ENCODE measurements around the gene CAMKMT. TPM values are rescaled to one million over a fixed set of nuclear protein-coding genes. Genes with fewer than 3 reads are reported as not detected.

CAMKMT gene
- total RNA-seq, 3 donors from 2014 or later (not counting 1 experiment from before 2014, with no cell fraction given) = 18.1 to 25.0 (median 20.6) TPM

DNA sequence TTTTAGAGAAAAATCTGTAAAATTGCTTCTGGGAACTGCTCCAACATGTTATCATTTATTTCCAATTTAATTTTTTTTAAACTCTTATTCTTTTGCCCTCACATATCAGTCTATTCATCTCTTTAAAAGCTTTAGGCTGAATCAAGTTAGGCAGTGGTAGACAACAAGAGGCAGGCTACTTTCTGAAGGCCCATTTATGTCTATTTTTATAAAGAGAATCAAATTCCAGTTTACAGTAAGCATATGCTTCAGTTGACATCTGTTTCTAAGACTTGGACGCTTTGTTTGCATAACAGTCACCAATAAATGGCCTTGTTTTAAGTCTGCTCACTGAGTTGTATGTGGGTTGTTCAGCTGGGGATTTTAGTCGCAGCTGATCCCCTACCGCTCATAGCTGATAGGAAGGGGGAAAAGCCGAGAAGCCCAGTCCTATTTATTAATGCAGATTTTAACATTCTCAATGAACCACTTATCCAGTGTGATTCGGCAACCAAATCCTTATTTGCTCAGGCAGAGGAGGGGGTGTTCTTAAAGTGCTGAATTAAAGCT, 319.3 kb downstream of the CAMKMT start:
- H3K27me3 ChIP-seq (ENCODE audit: control insufficient read depth, insufficient read depth, low read length) = no peaks in the 10 kb centered on the region
- H3K36me3 Mint-ChIP-seq = no peaks in the 10 kb centered on the region
- no peak overlapping the region for H3K4me3 Mint-ChIP-seq
- H3K4me1 ChIP-seq (ENCODE audit: control insufficient read depth, insufficient read depth, low read length) = no peaks in the 10 kb centered on the region
- H3K36me3 ChIP-seq (ENCODE audit: control insufficient read depth, insufficient read depth, low read length) = no peaks in the 10 kb centered on the region
- H3K4me1 Mint-ChIP-seq = no peaks in the 10 kb centered on the region
- no peak overlapping the region for H3K27ac ChIP-seq (ENCODE audit: low read length)
- no peaks in the 10 kb centered on the region for H3K9me3 ChIP-seq (ENCODE audit: control insufficient read depth, insufficient read depth, low read length)
- 100% methylated on average over 4 of the region's 5 CpGs for WGBS (ENCODE audit: insufficient coverage)
- no peaks in the 10 kb centered on the region for H3K27me3 Mint-ChIP-seq (ENCODE audit: low read depth in 2 of 2)
- ATAC-seq = no peak
- DNase-seq = no peak
- intact Hi-C loops (cut with micrococcal nuclease) = no loop called here
- H3K27ac Mint-ChIP-seq = no peak overlapping the region
- no peak overlapping the region for H3K4me3 ChIP-seq (ENCODE audit: low read length)
- H3K9me3 Mint-ChIP-seq = no peaks in the 10 kb centered on the region
- TF ChIP-seq, protein P1, sequence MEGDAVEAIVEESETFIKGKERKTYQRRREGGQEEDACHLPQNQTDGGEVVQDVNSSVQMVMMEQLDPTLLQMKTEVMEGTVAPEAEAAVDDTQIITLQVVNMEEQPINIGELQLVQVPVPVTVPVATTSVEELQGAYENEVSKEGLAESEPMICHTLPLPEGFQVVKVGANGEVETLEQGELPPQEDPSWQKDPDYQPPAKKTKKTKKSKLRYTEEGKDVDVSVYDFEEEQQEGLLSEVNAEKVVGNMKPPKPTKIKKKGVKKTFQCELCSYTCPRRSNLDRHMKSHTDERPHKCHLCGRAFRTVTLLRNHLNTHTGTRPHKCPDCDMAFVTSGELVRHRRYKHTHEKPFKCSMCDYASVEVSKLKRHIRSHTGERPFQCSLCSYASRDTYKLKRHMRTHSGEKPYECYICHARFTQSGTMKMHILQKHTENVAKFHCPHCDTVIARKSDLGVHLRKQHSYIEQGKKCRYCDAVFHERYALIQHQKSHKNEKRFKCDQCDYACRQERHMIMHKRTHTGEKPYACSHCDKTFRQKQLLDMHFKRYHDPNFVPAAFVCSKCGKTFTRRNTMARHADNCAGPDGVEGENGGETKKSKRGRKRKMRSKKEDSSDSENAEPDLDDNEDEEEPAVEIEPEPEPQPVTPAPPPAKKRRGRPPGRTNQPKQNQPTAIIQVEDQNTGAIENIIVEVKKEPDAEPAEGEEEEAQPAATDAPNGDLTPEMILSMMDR (IDR thresholded peaks at IDR 0.05) = no peak

DNA sequence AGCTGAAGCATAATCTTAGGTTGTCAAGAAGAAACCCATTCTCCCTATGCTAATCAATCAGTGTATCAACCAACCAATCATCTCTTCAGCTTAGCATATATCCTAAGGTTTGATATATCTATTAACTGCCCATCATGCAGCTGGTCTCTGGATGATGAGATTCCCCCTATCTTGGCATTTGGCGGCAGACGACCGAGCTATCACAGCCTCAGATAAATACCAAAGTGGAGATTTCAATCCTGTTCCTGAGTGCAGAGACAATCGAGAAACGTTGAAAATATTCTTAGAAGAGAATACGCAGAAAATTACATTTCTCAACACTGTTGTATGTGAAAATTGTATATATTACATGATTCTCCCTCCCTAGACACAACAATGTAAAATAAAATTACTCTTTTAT, 320.7 kb downstream of the CAMKMT start:
- intact Hi-C loops (cut with micrococcal nuclease) = no loop called here
- no peak overlapping the region for H3K27ac Mint-ChIP-seq
- H3K4me3 ChIP-seq (ENCODE audit: low read length) = no peak overlapping the region
- H3K9me3 Mint-ChIP-seq = no peaks in the 10 kb centered on the region
- no peaks in the 10 kb centered on the region for H3K36me3 ChIP-seq (ENCODE audit: control insufficient read depth, insufficient read depth, low read length)
- no peaks in the 10 kb centered on the region for H3K4me1 ChIP-seq (ENCODE audit: control insufficient read depth, insufficient read depth, low read length)
- no peak overlapping the region for H3K27ac ChIP-seq (ENCODE audit: low read length)
- H3K4me3 Mint-ChIP-seq = no peak overlapping the region
- H3K36me3 Mint-ChIP-seq = no peaks in the 10 kb centered on the region
- H3K27me3 ChIP-seq (ENCODE audit: control insufficient read depth, insufficient read depth, low read length) = no peaks in the 10 kb centered on the region
- WGBS (ENCODE audit: insufficient coverage) = 95% methylated on average over 3 of the region's 6 CpGs
- DNase-seq = no peak
- no peak for ATAC-seq
- no peaks in the 10 kb centered on the region for H3K9me3 ChIP-seq (ENCODE audit: control insufficient read depth, insufficient read depth, low read length)
- H3K27me3 Mint-ChIP-seq (ENCODE audit: low read depth in 2 of 2) = no peaks in the 10 kb centered on the region
- TF ChIP-seq, protein P1 (IDR thresholded peaks at IDR 0.05) = no peak
- H3K4me1 Mint-ChIP-seq = no peaks in the 10 kb centered on the region

DNA sequence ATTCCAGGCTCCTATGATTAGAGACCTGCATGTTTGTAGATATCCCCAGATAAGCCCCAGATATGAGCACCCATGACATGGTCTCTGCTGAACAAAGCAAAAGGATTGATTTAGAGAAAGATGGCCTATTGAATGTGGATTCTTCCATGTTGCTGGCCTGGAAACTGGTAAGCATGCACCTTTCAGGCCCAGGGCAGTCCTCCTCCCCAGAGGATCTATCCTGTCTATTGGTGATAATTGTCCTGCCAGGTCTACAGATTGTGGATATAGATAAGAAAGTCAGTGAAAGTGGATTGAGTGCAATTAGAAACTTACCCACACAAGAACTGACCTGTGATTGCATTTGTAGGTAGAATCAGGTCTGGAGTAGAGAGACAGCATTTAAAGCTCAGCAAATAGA, 322.8 kb downstream of the CAMKMT start:
- ATAC-seq = no peak
- H3K27me3 Mint-ChIP-seq (ENCODE audit: low read depth in 2 of 2) = no peaks in the 10 kb centered on the region
- TF ChIP-seq, protein P1 (IDR thresholded peaks at IDR 0.05) = no peak
- intact Hi-C loops (cut with micrococcal nuclease) = no loop called here
- Histone ChIP-seq H3K27ac (ENCODE audit: low read length) (no peak overlapping the region), H3K36me3 (ENCODE audit: control insufficient read depth, insufficient read depth, low read length) (no peaks in the 10 kb centered on the region), H3K9me3 (ENCODE audit: control insufficient read depth, insufficient read depth, low read length) (no peaks in the 10 kb centered on the region), H3K4me3 (ENCODE audit: low read length) (no peak overlapping the region), H3K4me1 (ENCODE audit: control insufficient read depth, insufficient read depth, low read length) (no peaks in the 10 kb centered on the region), H3K27me3 (ENCODE audit: control insufficient read depth, insufficient read depth, low read length) (no peaks in the 10 kb centered on the region)
- H3K9me3 Mint-ChIP-seq = no peaks in the 10 kb centered on the region
- no peak overlapping the region for H3K4me3 Mint-ChIP-seq
- no peak for DNase-seq
- H3K4me1 Mint-ChIP-seq = no peaks in the 10 kb centered on the region
- no peak overlapping the region for H3K27ac Mint-ChIP-seq
- no peaks in the 10 kb centered on the region for H3K36me3 Mint-ChIP-seq

DNA sequence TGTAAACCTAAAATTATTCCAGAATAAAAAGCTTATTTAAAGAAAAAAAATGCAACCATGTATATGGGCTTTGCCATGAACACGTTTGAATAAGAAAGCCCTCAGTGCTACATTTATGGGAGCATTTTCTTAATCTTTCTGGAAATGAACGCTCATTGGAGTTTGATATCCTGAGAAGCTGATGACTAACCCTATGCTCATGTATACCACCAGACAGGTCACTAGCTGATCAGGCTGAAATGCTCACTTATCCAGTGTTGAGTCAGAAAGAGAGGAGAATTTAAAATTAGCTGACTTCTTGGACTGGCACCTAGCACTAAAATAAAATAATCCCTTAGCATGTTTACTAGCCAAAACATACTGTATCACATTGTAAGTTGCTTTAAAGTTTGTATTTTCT, 324.8 kb downstream of the CAMKMT start:
- DNase-seq (no peak), ATAC-seq (no peak)
- TF ChIP-seq, protein P1 (IDR thresholded peaks at IDR 0.05) = no peak
- Mint-ChIP-seq H3K27me3 (ENCODE audit: low read depth in 2 of 2) (no peaks in the 10 kb centered on the region), H3K27ac (no peak overlapping the region), H3K9me3 (no peaks in the 10 kb centered on the region), H3K4me3 (no peak overlapping the region), H3K4me1 (no peaks in the 10 kb centered on the region), H3K36me3 (no peaks in the 10 kb centered on the region)
- intact Hi-C loops (cut with micrococcal nuclease) = no loop called here
- no peaks in the 10 kb centered on the region for H3K27me3 ChIP-seq (ENCODE audit: control insufficient read depth, insufficient read depth, low read length)
- 96% methylated on average over 2 of the region's 2 CpGs for WGBS (ENCODE audit: insufficient coverage)
- H3K4me3 ChIP-seq (ENCODE audit: low read length) = no peak overlapping the region
- no peaks in the 10 kb centered on the region for H3K9me3 ChIP-seq (ENCODE audit: control insufficient read depth, insufficient read depth, low read length)
- H3K36me3 ChIP-seq (ENCODE audit: control insufficient read depth, insufficient read depth, low read length) = no peaks in the 10 kb centered on the region
- no peaks in the 10 kb centered on the region for H3K4me1 ChIP-seq (ENCODE audit: control insufficient read depth, insufficient read depth, low read length)
- no peak overlapping the region for H3K27ac ChIP-seq (ENCODE audit: low read length)
